Heart left ventricle (tissue), 16 donors: ENCODE results near the gene GCFC2. TPM values are rescaled to one million over a fixed set of nuclear protein-coding genes. Genes with fewer than 3 reads are reported as not detected.
"Not testable (repeated sequence)": the region's sequence is repeated elsewhere in the genome, so short reads cannot be mapped to it uniquely, and the experiment has no call there.

Source experiments
- ATAC-seq, 4 donors: fragments of 200-7000 bp; cut with Tn5 transposase; one replicate each; pipeline ENCODE4 v1.9.1; 2020 to 2022; ENCODE audit warnings: moderate library complexity in 4 of 4, mild to moderate bottlenecking in 3 of 4, moderate number of reproducible peaks in 1 of 4
- DNase-seq, 5 donors: peaks; one replicate each; pipeline ENCODE4 v3.0.0-alpha.2; 2020
- H3K27ac ChIP-seq, 12 donors: fragments of 200-600 bp; sonication (generic) in 4 of 12; one replicate each; pipeline versions ENCODE4 v1.5.0 to v1.8.0; 2016 to 2022; ENCODE audit warnings: mild to moderate bottlenecking in 2 of 12
- H3K27me3 ChIP-seq, 9 donors: fragments of 200-600 bp; sonication (generic) in 2 of 9; one replicate each; pipeline versions ENCODE4 v1.5.1 to v1.8.0; 2016 to 2022; ENCODE audit warnings: mild to moderate bottlenecking in 3 of 9
- H3K36me3 ChIP-seq, 9 donors: fragments of 200-600 bp; sonication (generic) in 2 of 9; one replicate each; pipeline versions ENCODE4 v1.5.0 to v1.8.0; 2018 to 2022; ENCODE audit warnings: mild to moderate bottlenecking in 2 of 9
- H3K4me1 ChIP-seq, 12 donors: fragments of 200-600 bp; sonication (generic) in 4 of 12; one replicate each; pipeline versions ENCODE4 v1.5.0 to v1.8.0; 2016 to 2022; ENCODE audit warnings: mild to moderate bottlenecking in 3 of 12
- H3K4me3 ChIP-seq, 12 donors: fragments of 200-600 bp; sonication (generic) in 4 of 12; one replicate each; pipeline versions ENCODE4 v1.5.0 to v1.8.0; 2017 to 2022; ENCODE audit warnings: mild to moderate bottlenecking in 9 of 12, moderate library complexity in 4 of 12
- H3K9me3 ChIP-seq, 12 donors: fragments of 200-600 bp; sonication (generic) in 4 of 12; one replicate each; pipeline versions ENCODE4 v1.5.0 to v1.8.0; 2016 to 2022; ENCODE audit warnings: mild to moderate bottlenecking in 1 of 12
- POLR2A ChIP-seq, 2 donors: fragments of 450-650 bp; IDR thresholded peaks; one replicate each; pipeline ENCODE4 v1.6.1; 2017; ENCODE audit warnings: antibody characterized with exemption in 2 of 2, mild to moderate bottlenecking in 2 of 2, moderate library complexity in 2 of 2
- WGBS, 4 donors: extraction: QIAGEN DNeasy Blood & Tissue Kit in 2 of 4; methylation state at CpG; one replicate each; pipeline versions ENCODE4 v1.1.5 to v1.1.7; 2013 to 2018; 5-methylcytosine and 5-hydroxymethylcytosine counted together
- intact Hi-C, 10 donors: fragments of 100-400 bp; cut with DNase I; formaldehyde crosslinking; loops; one replicate each; pipeline versions ENCODE4 v1.11.1 to v1.14.2; 2022
- polyA plus RNA-seq, 2 donors: library from polyadenylated mRNA; stranded (reverse); fragments of 200-250 nt; gene quantifications; one replicate each; pipeline ENCODE4 v1.2.3, GENCODE V29; 2013
- total RNA-seq, 9 donors: library from RNA; depleted of rRNA in 2 of 9; stranded (reverse); fragments of >200 nt in 2 of 9; fragmentation: NEBNext Ultra II Directional in 3 of 9; extraction: Animal tissue kit (Norgen Biotek cat#: 25700) in 3 of 9; gene quantifications; one replicate each; pipeline versions ENCODE4 v1.1.0 to v1.2.4, GENCODE V29; 2016 to 2023
- TF ChIP-seq, protein P1 (sequence below), 12 donors: fragments of 200-600 bp; sonication (generic) in 4 of 12; IDR thresholded peaks; one replicate each; pipeline versions ENCODE4 v1.5.0 to v1.8.0; 2018 to 2022; ENCODE audit warnings: antibody characterized with exemption in 12 of 12, mild to moderate bottlenecking in 5 of 12
- donor health status: ischemic (EF 13 %, LVEDD 7.1; RV severe dilation, severe dysfunction).
- donor health status: healthy with polysubstance abuse.
- donor health status: DM: no; HTN: yes; CAD: no.
- donor health status: DM: no; HTN: no; CAD: no.
- donor health status: ischemic (EF 25% LVEDD 6.9; RV normal size, moderate dysfunction).
- donor health status: ischemic (EF 25% LVEDD 5.7; RV mildly dilated, moderate dysfunction).
- donor health status: healthy.
- donor health status: DM: yes; HTN: yes; CAD: no.
- donor health status: ischemic (EF 35%, LVEDD 5.7; RV mildly dilated, moderate dysfunction).
- donor health status: nonischemic (EF 11% LVEDD 7.7; RV severe dilation, severe dysfunction).
- donor health status: DM: yes; HTN: yes; CAD: no.
- donor health status: PGD.
- donor health status: ischemic (EF 29% LVEDD 5.4; RV normal size, mild dysfunction).
- donor health status: nonischemic (EF 23%, LVEDD 6.1; RV moderate dilation, normal function).

Gene GCFC2
- total and polyA plus RNA-seq, 11 donors: 7.2 to 16.5 (median 13.2) TPM

DNA sequence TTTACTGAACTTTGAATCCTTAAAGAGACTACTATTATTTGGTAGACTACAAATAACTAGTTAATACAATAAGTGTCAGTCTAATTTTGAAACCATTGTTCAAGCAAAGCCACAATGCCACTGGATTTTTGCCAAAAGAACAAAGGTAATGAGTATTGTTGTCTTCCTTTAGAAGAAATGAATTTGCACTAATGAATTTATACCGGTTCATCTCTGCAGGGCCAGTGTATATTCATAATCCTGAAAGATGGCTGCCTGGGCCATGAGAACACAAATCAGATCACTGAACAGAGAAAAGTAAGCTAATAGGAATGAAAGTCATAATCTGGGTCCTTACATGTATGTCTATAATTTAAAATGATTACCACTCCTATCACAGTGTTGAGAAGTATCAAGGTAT is 31.2 kb downstream of the GCFC2 start:
- DNase-seq (no peak), ATAC-seq (no peak)
- WGBS, 4 donors: 63 to 74% (median 68%) methylated on average over 1 of the region's 1 CpG
- no peak for TF ChIP-seq POLR2A (IDR thresholded peaks at IDR 0.05)
- TF ChIP-seq, protein P1, sequence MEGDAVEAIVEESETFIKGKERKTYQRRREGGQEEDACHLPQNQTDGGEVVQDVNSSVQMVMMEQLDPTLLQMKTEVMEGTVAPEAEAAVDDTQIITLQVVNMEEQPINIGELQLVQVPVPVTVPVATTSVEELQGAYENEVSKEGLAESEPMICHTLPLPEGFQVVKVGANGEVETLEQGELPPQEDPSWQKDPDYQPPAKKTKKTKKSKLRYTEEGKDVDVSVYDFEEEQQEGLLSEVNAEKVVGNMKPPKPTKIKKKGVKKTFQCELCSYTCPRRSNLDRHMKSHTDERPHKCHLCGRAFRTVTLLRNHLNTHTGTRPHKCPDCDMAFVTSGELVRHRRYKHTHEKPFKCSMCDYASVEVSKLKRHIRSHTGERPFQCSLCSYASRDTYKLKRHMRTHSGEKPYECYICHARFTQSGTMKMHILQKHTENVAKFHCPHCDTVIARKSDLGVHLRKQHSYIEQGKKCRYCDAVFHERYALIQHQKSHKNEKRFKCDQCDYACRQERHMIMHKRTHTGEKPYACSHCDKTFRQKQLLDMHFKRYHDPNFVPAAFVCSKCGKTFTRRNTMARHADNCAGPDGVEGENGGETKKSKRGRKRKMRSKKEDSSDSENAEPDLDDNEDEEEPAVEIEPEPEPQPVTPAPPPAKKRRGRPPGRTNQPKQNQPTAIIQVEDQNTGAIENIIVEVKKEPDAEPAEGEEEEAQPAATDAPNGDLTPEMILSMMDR (IDR thresholded peaks at IDR 0.05): no peak
- Histone ChIP-seq H3K27me3 (no peaks in the 10 kb centered on the region), H3K4me1 (peaks cover 0 to 10% (median 0%) of the 10 kb centered on the region in 12 donors), H3K9me3 (no peaks in the 10 kb centered on the region), H3K27ac (no peak overlapping the region), H3K4me3 (no peak overlapping the region), H3K36me3 (peaks cover 0 to 60% (median 20%) of the 10 kb centered on the region in 9 donors)
- intact Hi-C loops: loop anchor here in 4 of 10 donors (5.0 kb wide), 2 partner anchors 37 to 42 kb away; no protein-coding TSS in a partner anchor

DNA sequence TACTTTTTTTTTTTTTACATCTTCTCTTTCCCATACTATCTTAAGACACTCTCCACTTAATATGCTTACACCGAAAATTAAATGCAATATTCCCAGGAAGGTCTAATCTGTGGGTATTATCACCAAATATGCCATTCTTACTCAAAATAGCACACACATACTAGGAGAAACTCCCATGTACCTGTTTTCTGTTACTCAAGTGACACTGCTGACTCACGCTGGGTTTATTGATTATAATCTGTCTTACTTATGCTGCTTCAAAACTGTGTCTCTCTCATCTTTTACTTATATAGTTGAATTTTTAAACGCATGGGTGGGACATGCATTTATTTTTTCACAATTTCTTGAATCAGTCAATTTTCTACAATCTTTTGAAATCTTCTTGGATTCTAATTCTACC is 34.3 kb downstream of the GCFC2 start:
- WGBS, 4 donors: 85 to 88% (median 86%) methylated on average over 3 of the region's 3 CpGs
- Histone ChIP-seq H3K27ac (no peak overlapping the region), H3K27me3 (no peaks in the 10 kb centered on the region), H3K4me3 (no peak overlapping the region), H3K4me1 (peaks cover 0 to 10% (median 0%) of the 10 kb centered on the region in 12 donors), H3K9me3 (no peaks in the 10 kb centered on the region), H3K36me3 (peaks cover 0 to 59% (median 11%) of the 10 kb centered on the region in 9 donors)
- ATAC-seq: no peak
- TF ChIP-seq POLR2A (IDR thresholded peaks at IDR 0.05): no peak
- intact Hi-C loops: loop anchor here in 5 of 10 donors (2.0 to 5.0 kb wide), 3 partner anchors 34 to 39 kb away; no protein-coding TSS in a partner anchor
- DNase-seq: no peak

DNA sequence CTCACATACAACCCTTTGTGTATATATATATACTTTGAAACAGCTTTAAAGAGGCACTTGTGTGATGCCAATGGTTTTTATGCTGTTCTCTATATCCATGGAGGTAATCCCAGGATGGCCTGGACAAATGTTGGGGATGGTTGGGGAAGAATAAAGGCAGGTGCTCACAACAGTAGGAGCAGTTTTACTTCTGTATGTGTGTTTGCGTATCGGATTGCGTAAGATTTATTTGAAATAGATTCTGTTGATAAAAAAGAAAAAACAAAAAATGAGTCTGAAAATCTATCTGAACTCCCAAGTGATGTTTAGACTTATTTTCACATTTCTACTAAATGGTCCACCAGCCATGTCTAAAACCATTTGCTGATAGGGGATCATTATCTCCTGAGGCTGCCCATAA is 34.8 kb downstream of the GCFC2 start:
- no peak for TF ChIP-seq POLR2A (IDR thresholded peaks at IDR 0.05)
- TF ChIP-seq, protein P1 (IDR thresholded peaks at IDR 0.05): no peak
- peaks cover 0 to 10% (median 0%) of the 10 kb centered on the region in 12 donors for H3K4me1 ChIP-seq
- no peak overlapping the region for H3K27ac ChIP-seq
- no peaks in the 10 kb centered on the region for H3K9me3 ChIP-seq
- no peak for ATAC-seq
- no peak for DNase-seq
- H3K36me3 ChIP-seq: peaks cover 0 to 59% (median 10%) of the 10 kb centered on the region in 9 donors
- intact Hi-C loops: loop anchor here in 5 of 10 donors (2.0 to 5.0 kb wide), 3 partner anchors 34 to 39 kb away; no protein-coding TSS in a partner anchor
- whole genome bisulfite sequencing, 4 donors: 97 to 99% (median 97%) methylated on average over 3 of the region's 3 CpGs
- H3K4me3 ChIP-seq: no peak overlapping the region
- H3K27me3 ChIP-seq: no peaks in the 10 kb centered on the region

DNA sequence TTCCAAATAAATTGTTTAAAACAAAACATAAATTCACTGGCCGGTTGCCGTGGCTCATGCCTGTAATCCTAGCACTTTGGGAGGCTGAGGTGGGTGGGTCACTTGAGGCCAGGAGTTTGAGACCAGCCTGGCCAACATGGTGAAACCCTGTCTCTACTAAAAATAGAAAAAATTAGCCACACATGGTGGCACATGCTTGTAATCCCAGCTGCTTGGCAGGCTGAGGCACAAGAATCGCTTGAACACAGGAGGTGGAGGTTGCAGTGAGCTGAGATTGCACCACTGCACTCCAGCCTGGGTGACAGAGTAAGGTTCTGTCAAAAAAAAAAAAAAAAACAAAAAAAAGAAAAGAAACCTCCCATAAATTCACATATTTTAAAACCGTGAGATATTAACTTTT is 35.3 kb downstream of the GCFC2 start:
- not testable (repeated sequence) for H3K4me3 ChIP-seq, H3K9me3 ChIP-seq, H3K27ac ChIP-seq, H3K27me3 ChIP-seq
- WGBS, 4 donors: 62 to 71% (median 67%) methylated on average over 4 of the region's 4 CpGs
- ATAC-seq (peak in 3 of 4 donors; percentile 49 to 71 (median 60)), DNase-seq (peak in 1 of 5 donors; percentile 48)
- peaks cover 0 to 59% (median 11%) of the 10 kb centered on the region in 9 donors for H3K36me3 ChIP-seq
- H3K4me1 ChIP-seq: peaks cover 0 to 10% (median 0%) of the 10 kb centered on the region in 12 donors
- intact Hi-C loops: loop anchor here in 4 of 10 donors (5.0 kb wide), 2 partner anchors 33 to 38 kb away; no protein-coding TSS in a partner anchor

DNA sequence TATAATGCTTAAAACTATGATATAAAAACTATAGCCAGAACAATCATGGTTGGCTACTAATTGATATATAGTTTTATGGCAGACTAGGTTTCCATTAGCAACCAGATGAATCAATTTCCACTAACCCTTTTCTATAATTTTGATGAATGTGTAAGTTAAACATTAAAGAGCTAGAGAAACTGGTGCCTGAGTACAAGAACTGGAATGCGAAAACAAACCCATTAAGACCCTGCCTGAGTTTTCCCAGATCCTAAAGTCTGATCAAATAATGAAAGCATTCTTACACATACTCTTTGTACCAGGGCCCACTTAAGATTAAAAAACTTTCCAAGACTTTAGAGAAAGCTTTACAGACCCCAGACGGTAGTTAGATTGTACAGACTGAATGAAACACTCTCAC is 42.8 kb downstream of the GCFC2 start:
- no peak overlapping the region for H3K27ac ChIP-seq
- peaks cover 0 to 97% (median 72%) of the 10 kb centered on the region in 9 donors for H3K36me3 ChIP-seq

More for the DNA sequence above, 42.8 kb downstream of the GCFC2 start:
- Histone ChIP-seq H3K9me3 (no peaks in the 10 kb centered on the region), H3K27me3 (no peaks in the 10 kb centered on the region), H3K4me3 (no peak overlapping the region), H3K4me1 (no peaks in the 10 kb centered on the region)
- no peak for TF ChIP-seq POLR2A (IDR thresholded peaks at IDR 0.05)
- TF ChIP-seq, protein P1 (IDR thresholded peaks at IDR 0.05): no peak
- intact Hi-C loops: no loop called here
- DNase-seq: no peak
- WGBS, 4 donors: 90 to 93% (median 91%) methylated on average over 2 of the region's 2 CpGs
- no peak for ATAC-seq
